ENCODE measurements around the gene STOM.
"Not testable (repeated sequence)": the region's sequence is repeated elsewhere in the genome, so short reads cannot be mapped to it uniquely, and the experiment has no call there.

Gene STOM

GRCh38 chr9:121369595-121370265 is at the start of gene STOM:
Gene STOM (minus strand): TSS chr9:121370250. CDS start chr9:121370187, 63 bp downstream.
- peak; percentile 83 for DNase-seq (ENCODE audit: low spot score)

DNA sequence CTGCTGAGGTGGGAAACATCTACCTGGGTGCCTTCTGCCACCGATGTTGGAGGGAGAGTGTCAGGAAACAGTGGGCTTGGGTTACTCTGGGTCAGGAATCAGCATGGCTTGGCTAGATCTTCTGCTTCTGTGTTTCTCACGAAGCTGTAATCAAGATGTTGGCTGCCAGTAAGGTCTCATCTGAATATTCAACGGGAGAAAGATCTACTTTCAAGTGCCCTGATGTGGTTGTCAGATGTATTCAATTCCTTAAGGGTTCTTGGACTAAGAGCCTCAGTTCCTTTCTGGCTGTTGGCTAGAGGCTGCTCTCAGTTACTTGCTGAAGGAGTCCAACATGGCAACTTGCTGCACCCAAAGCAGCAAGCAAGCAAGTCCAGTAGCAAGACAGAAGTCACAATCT is 41.9 kb upstream of the STOM start:
- no peak for DNase-seq (ENCODE audit: low spot score)

DNA sequence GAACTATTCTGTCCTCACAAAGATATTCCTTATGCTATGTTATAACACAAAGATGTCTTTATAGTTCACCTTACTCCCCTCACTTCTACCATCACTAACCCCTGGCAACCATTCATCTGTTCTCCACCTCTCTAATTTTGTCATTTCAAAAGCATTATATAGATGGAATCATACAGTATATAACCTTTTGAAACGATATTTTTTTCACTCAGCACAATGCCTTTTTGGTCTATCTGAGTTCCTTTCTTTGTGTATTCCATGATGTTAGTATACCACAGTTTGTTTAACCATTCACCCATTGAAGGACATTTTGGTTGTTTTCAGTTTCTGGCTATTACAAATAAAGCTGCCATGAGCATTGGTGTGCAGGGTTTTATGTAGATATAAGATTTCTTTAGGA is 35.8 kb upstream of the STOM start:
- DNase-seq (ENCODE audit: low spot score): no peak

DNA sequence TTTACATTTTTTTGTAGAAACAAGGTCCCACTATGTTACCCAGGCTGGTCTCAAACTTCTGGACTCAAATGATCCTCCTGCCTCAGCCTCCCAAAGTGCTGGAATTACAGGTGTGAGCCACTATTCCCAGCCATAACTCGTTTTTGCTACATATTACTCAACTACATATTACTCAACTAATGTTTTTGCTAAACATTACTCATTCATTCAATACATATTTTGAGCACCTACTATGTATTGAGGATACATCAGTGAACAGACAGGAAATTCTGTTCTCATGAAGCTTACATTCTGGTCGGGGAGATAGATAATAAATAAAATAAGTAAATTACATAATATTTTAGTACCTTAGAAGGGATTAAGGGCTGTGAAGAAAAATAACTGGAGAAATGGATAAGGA is 34.9 kb upstream of the STOM start:
- no peak for DNase-seq (ENCODE audit: low spot score)

GRCh38 chr9:121399883-121400607 is 30.0 kb upstream of the STOM start:
- DNase-seq (ENCODE audit: low spot score): peak; percentile 57

DNA sequence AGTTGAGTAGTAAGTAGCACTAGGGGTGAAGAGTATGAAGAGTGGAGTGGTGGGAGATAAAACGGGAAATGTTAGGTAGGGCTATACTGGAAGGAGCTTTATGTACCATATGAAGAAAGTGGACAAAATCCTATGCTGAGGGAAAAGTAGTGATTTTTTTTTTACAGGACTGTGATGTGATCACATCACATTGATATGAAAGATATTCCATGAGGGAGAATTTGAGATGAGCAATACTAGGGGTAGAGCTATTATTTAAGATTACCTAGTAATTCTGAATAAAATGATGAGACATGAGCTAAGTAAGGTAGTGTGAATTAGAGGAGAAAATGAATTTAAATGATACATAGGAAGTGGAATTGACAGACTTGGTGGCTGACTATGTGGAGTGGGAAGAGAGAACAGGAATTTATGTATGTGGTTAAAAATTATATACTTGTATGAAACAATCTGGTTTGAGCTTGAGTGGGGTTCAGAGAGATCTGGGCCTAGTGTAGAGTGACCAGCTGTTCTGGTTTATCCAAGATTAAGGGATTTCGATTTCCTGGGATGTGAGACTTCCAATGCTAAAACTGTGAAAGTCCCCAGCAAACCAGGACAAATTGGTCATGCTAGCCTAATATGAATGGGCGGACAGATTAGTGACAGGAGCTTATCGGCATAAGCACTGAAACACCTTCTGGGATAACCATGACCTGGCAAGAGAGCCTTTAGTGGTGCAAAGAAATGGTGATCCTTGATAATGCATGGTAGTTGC is 29.3 kb upstream of the STOM start:
- peak; percentile 8 for DNase-seq (ENCODE audit: low spot score)

GRCh38 chr9:121398374-121398773 is 28.3 kb upstream of the STOM start:
- DNase-seq (ENCODE audit: low spot score): peak; percentile 78

- DNase-seq (ENCODE audit: low spot score): not testable (repeated sequence)
These were observed 27.2 kb upstream of the STOM start for GRCh38 chr9:121397277-121397676.

DNA sequence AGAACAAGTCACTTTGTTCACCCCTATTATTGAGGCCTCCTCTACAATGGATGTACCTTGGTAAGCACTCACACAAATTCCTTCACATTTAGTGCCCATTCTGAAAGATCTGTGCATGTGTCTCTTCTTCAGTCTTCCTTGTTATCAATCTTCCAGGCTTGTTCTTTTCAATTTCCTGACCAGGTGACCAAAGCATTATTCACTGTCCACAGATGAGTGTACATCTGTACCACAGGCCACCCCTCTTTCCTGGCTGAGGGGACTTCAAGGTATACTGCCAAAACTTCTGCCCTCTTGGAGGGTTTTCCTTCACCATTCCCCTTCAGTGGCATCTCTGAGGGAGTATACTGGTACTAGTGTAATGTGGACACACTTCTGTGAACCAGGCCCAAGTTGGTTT is 25.5 kb upstream of the STOM start:
- DNase-seq (ENCODE audit: low spot score): no peak

DNA sequence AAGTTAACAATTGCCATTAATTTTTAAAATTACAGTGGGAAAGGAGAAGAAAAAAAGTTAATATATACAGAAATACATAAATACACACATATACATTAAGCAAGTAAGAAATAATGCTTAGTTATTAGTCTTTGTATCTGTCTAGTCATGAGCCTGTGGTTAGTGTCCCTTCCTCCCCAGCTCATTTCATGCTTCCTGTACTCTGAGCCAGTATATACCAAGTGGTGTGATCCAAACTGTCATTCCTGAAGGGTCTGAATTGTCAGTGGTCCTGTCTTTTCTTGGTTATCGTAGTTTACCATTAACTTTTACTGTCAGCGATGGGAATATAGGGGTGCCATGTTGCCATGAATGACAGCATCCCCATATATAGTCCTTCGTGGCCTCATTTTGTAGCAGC is 24.2 kb upstream of the STOM start:
- DNase-seq (ENCODE audit: low spot score): no peak

- DNase-seq (ENCODE audit: low spot score): peak; percentile 25
These were observed 23.3 kb upstream of the STOM start for GRCh38 chr9:121393318-121393717.

DNA sequence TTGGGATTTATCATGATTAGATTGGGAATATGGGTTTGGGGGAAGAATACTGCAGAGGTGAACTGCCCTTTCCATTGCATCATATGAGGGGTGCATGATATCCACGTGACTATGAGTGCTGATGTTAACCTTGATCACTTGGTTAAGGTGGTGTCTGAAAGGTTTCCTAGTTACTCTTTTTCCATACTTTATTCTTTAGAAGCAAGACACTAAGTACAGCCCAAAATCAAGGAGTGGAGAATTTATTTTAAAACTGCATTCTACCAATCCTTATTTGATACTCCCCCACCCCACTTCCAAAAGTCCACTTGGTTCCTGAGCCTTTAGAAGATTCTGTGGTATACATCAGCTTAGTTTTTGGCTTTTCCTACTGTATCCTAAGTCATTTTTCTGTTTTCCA is 20.3 kb upstream of the STOM start:
- DNase-seq (ENCODE audit: low spot score): no peak

DNA sequence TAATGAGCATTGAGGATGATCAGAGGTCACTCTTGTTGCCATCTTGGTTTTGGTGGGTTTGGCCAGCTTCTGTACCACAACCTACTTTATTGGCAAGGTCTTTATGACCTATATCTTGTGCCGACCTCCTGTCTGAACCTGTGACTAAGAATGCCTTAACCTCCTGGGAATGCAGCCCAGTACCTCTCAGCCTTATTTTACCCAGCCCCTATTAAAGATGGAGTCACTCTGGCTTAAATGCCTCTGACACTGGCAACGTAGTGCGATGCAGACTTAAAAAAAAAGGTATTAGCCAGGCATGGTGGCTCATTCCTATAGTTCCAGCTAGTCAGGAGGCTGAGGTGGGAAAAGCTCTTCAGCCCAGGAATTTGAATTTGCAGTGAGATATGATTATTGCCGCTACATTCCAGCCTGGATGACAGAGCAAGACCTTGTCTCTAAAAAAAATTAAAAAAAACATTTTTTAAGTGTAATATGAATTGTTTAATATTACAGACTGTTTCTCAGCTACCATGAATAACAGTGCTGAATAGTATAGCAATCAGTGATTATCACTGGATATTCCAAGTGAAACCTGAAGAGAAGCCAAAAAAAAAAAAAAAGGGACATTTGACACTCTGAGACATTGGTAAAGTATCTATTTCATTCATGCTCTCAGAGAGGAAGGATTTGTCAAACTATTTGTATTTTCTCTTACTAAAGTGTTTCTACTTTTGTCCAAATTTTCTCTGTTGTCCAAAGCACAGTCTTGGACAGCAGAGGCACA is 18.3 kb upstream of the STOM start:
- DNase-seq (ENCODE audit: low spot score): no peak

DNA sequence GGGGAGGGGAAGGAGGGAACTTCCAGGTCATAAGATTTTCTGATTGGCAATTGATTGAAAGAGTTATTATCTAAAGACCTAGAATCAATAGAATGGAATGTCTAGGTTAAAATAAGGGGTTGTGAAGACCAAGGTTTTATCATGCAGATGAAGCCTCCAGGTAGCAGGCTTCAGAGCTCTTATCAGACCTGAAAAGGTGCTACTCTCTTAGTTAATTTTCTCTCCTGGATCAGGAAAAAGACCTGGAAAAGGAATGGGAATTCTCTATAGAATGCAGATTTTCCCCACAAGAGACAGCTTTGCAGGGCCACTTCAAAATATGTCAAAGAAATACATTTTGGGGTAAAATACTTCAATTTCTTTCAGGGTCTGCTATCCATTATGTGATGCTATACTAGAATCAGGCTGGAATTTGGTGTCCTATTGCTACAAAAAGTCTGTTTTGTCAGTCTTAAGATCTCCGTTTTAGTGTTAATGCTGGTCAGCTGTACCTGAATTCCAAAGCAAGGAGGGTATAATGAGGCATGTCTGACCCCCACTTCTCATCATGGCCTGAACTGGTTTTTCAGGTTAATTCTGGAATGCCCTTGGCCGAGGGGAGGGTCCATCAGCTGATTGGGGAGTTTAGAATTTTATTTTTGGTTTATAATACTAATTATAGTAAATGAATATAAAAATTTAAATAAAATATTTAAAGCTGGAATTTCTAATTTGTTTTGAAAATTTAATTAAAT is 16.6 kb upstream of the STOM start:
- DNase-seq (ENCODE audit: low spot score): no peak

DNA sequence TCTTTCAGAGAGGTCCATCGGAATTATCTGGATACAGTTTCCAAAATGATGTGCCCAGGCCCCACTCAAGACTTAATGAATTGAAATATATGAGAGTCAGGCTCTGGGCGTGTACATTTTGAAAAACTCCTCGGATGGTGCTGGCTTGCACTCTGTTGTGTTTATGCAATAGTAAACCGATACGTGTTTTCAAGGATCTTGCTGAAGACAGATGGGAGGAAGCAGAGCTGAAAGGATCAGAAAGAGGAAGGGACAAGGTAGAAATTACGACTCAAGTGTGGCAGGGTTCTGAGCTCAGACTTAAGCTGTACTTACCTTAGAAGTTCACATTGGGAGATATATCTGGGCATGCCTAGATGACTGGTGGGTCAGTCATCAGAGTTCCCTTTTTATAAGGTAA is 13.7 kb upstream of the STOM start:
- DNase-seq (ENCODE audit: low spot score): no peak

GRCh38 chr9:121380846-121381245 is 10.8 kb upstream of the STOM start:
- DNase-seq (ENCODE audit: low spot score): no peak

GRCh38 chr9:121376214-121376830 is 6.3 kb upstream of the STOM start:
- DNase-seq (ENCODE audit: low spot score): peak; percentile 35

GRCh38 chr9:121373011-121373729 is 3.1 kb upstream of the STOM start:
- peak; percentile 21 for DNase-seq (ENCODE audit: low spot score)

- no peak for DNase-seq (ENCODE audit: low spot score)
These were observed 2.4 kb upstream of the STOM start for GRCh38 chr9:121372239-121373010.
